Gastrocnemius medialis (tissue), 4 donors: ENCODE data around the gene C11orf65.

Source experiments
- CTCF ChIP-seq, 5 experiments: fragments of 450-650 bp in 3 of 5; fragments of 200-600 bp in 2 of 5; sonication (generic) in 2 of 5; IDR thresholded peaks in 4 of 5; conservative IDR thresholded peaks in 1 of 5; 1 replicate in 4 of 5; 2 replicates in 1 of 5; pipeline ENCODE4 v1.5.1; 2016 to 2019; ENCODE audit warnings: antibody characterized with exemption in 5 of 5, mild to moderate bottlenecking in 3 of 5, moderate library complexity in 3 of 5
- POLR2A ChIP-seq, 2 donors: fragments of 450-650 bp; IDR thresholded peaks; one replicate each; pipeline ENCODE4 v1.6.1; 2017; ENCODE audit warnings: antibody characterized with exemption in 2 of 2, mild to moderate bottlenecking in 2 of 2, moderate library complexity in 2 of 2

- TF ChIP-seq CTCF (IDR thresholded peaks at IDR 0.05 in 4 of 5, conservative IDR thresholded peaks at IDR 0.05 in 1 of 5), result no peak
- no peak for TF ChIP-seq POLR2A (IDR thresholded peaks at IDR 0.05)
These were observed 98.3 kb downstream of the C11orf65 start for GRCh38 chr11:108369064-108369463.
